ENCODE data around the gene NQO2. TPM values are rescaled to one million over a fixed set of nuclear protein-coding genes. Genes with fewer than 3 reads are reported as not detected.

NQO2 gene
- total and polyA plus RNA-seq, 2 donors (not counting 1 experiment from before 2014, with no cell fraction given): 6.2 to 21.5 TPM

- H3K27ac Mint-ChIP-seq: peak overlapping the region; percentile 74
- H2AFZ ChIP-seq (ENCODE audit: insufficient read depth, low read depth, low read length, poor library complexity, severe bottlenecking): peak overlapping the region; percentile 55
- CTCF ChIA-PET: interaction anchor here (0.6 to 6.4 kb wide), 8 partner anchors 15 to 444 kb away, joined by 3 to 63 read pairs (median 4); partner anchors contain the start of gene NQO2
- H3K27me3 Mint-ChIP-seq: peaks cover 5% of the 10 kb centered on the region
- TF ChIP-seq EZH2 (IDR thresholded peaks at IDR 0.05; ENCODE audit: borderline replicate concordance, insufficient read depth, low read depth, low read length, poor library complexity, severe bottlenecking) (no peak), CTCF (IDR thresholded peaks at IDR 0.05) (no peak)
- intact Hi-C loops (cut with micrococcal nuclease): loop anchor here (1.0 kb wide), 1 partner anchor 24 kb away; the partner anchor contains the start of gene NQO2
- peaks cover 51 to 57% of the 10 kb centered on the region in 2 donors for H3K4me1 ChIP-seq (ENCODE audit: control insufficient read depth in 2 of 2, insufficient read depth in 2 of 2, low read length in 2 of 2)
- no peaks in the 10 kb centered on the region for H3K9me3 ChIP-seq (ENCODE audit: control extremely low read depth in 1 of 3, control insufficient read depth in 2 of 3, insufficient read depth in 1 of 3, low read length in 2 of 3)
- WGBS (ENCODE audit: insufficient coverage): 14% methylated on average over 24 of the region's 26 CpGs
- H3K4me3 Mint-ChIP-seq: peak overlapping the region; percentile 91
- no peaks in the 10 kb centered on the region for H3K9me3 Mint-ChIP-seq (ENCODE audit: insufficient read depth)
- H3K79me2 ChIP-seq (ENCODE audit: control insufficient read depth, insufficient read depth, low read length): no peaks in the 10 kb centered on the region
- POLR2A ChIA-PET: interaction anchor here (0.5 to 3.2 kb wide), 4 partner anchors 24 to 225 kb away, joined by 3 to 11 read pairs (median 6); partner anchors contain the start of gene RIPK1
- H3K27ac ChIP-seq (ENCODE audit: low read length in 2 of 2): peak overlapping the region in 1 of 2 donors; percentile 26
- peak; percentile 17 for DNase-seq
- H3K9ac ChIP-seq (ENCODE audit: low read length): peak overlapping the region; percentile 64
- H3K4me2 ChIP-seq (replicated peaks; ENCODE audit: low read depth, low read length, poor library complexity, severe bottlenecking): peak overlapping the region; percentile 86
- no peaks in the 10 kb centered on the region for H3K36me3 ChIP-seq (replicated peaks in 1 of 2; ENCODE audit: control extremely low read depth in 1 of 2, control insufficient read depth in 1 of 2, extremely low read depth in 1 of 2, insufficient read depth in 2 of 2, low read length in 1 of 2)
- peaks cover 0 to 4% (median 0%) of the 10 kb centered on the region in 4 experiments for H3K27me3 ChIP-seq (replicated peaks in 1 of 4; ENCODE audit: control extremely low read depth in 1 of 4, control insufficient read depth in 3 of 4, insufficient read depth in 4 of 4, low read length in 3 of 4)
- ATAC-seq (ENCODE audit: low read depth): no peak
- H4K20me1 ChIP-seq (ENCODE audit: control insufficient read depth, insufficient read depth, low read length, poor library complexity, severe bottlenecking): no peaks in the 10 kb centered on the region
- H3K4me3 ChIP-seq (ENCODE audit: control extremely low read depth in 1 of 5, extremely low read depth in 1 of 5, insufficient read depth in 1 of 5, low read depth in 2 of 5, low read length in 4 of 5): peak overlapping the region; percentile 45 to 88 (median 63)
- peaks cover 44% of the 10 kb centered on the region for H3K4me1 Mint-ChIP-seq
Measured at GRCh38 chr6:3022765-3023662, 23.3 kb downstream of the NQO2 start.
